A204.1 (cell line): ENCODE results near the gene PTPRM.

Experiments used
- FAIRE-seq: peaks from 2 replicates; lab custom pipeline; 2012; peaks lifted over from hg19 to GRCh38; lab: Jason Lieb, UNC

PTPRM gene

DNA sequence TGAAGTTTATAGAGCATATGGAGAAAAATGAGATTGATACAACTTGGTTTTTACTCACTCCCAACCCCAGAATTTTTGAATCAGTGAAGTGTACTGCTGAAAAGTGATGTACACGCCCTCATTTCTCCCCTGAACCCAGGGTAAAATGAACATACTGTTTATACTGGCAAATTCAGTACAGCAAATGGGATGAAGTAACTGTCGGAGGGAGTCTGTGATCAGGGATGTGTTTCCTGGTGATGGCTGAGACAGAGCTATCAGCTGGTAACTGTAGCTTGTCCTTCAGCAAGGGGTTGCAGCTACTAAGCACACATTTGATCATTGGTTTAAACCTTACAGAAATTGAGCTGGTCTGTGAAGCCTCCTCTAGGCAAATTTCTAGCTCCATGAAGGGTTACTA lies 191.6 kb downstream of the PTPRM start:
- no peak for FAIRE-seq

GRCh38 chr18:7760967-7761948 lies 194.1 kb downstream of the PTPRM start:
- no peak for FAIRE-seq

DNA sequence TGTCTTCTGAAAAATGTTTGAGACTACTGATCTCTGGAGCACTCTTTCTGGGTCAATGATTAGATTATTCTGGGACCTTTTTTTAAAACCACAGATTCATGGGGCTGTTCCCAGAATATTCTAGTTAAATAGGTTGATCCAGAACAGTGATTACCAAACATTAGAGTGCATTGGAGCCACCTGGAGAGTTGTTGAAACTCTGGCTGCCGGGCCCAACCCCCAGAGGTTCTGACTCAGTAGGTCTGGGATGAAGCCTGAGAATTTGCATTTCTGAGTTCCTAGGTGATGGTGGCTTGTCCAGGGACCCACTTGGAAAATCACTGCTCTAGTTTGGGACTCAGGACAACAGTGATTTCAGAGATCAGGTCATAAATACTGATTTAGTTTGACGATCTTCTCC lies 197.3 kb downstream of the PTPRM start:
- FAIRE-seq, result no peak

DNA sequence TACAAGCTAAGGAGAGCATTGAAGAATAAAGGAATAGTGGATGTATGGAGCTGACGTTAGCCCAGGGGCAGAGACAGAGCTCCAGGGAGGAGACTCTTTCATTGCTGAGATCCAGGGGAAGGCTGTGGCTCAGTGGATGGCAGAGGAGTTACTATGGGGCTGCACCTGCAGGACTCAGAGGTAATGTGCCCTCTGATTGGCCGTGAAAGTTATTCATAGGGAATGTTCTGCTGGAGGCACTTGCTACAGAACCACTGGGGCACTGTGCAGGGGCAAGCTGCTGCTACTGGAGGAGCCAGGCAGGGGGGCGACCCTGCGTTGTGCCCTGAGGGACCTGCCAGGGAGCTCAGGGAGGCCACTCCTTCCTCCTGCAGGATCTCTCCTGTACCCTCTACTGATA lies 199.2 kb downstream of the PTPRM start:
- no peak for FAIRE-seq

DNA sequence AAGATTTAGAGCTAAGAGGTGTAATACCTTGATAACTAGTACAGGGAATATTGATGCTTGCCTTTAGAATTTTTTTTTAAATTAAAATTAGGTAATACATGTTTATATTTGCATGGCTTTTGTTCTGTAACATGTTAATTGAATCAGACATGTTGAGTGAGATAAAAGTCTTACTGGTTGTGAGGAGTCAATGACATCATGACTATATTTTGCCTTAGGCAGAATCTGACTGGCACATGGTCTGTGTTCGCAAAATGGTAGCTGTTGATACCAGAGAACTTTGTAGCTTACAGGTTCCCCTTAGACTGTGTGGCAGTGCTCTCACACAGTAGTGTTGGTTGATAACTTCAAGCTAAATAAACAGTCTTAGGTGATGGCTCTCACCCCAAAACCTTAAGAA lies 199.7 kb downstream of the PTPRM start:
- FAIRE-seq, result no peak

DNA sequence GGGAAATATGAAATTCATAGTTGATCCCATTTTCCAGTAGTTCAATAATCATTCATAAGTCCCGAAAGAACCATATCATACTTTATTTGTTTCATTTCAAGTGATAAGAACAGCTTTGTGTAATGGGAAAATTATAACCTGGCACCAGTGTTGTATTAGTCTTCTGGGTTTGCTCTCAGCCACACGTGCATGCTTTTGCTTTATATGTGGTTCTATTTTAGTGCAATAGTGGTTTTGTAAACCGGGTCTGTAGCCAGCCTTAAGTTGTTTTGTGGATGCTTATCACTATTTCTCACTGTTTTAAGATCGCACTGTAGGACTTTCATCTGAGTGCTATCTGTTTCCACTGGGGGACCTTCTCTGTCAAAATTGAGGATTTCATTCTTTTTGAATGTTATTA lies 203.8 kb downstream of the PTPRM start:
- no peak for FAIRE-seq

DNA sequence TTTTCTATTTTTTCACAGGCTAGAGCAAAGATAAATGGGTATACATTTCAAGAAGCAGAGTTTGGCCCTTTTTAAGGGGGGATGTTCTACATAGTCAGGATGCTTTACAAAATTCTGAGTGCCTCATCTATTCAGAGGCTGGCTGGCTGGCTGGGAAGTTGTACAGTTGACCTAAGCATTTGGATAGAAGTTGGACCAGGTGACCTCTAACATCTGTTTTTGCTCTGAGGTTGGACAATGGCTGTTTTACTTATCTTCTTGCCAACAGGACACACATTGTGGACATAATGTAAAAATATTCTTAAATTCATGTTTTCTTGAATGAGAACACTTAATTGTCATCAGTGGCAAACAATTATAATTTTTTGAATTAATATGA lies 205.4 kb downstream of the PTPRM start:
- FAIRE-seq, result no peak

DNA sequence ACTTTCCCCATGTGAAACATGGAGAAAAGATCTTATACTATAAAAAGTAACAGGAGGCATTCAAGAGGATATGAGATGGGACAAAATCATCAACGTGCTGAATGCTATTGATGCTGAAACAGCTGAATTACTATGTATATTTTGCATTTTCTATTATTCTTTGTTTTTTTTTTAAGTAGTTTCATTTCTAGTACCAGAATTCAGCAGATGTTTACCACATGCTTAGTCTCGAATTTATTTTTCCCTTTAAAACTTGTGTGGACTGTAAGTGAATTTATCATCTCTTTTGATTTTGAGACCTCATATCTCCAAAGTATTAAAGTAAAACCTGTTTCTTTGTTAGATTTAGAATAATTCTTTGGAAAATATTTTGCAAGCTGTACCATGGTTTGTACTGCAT lies 205.8 kb downstream of the PTPRM start:
- no peak for FAIRE-seq

DNA sequence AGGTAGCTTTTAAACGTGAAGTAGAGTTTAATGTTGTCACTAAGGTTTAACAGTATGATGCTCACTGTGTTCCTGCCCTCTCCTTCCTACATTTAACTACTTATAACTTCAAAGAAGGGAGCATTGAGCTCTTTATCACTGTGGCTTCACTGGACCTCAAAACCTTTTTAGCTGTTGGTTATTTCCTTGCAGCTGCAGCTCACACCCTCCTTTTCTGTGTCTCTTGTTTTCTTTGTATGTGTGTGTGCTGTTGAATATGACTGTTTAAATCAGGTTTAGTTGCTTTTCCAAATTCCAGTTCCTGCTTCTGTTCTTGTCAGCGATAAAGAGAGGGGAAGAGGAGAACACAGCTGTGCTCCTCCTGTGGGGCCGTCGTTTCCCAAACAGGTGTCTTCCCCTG lies 208.0 kb downstream of the PTPRM start:
- FAIRE-seq, result no peak

GRCh38 chr18:7775843-7776242 lies 208.7 kb downstream of the PTPRM start:
- no peak for FAIRE-seq

GRCh38 chr18:7778181-7778580 lies 211.1 kb downstream of the PTPRM start:
- FAIRE-seq, result no peak

- FAIRE-seq, result no peak
Measured at GRCh38 chr18:7779211-7779610, 212.1 kb downstream of the PTPRM start.

GRCh38 chr18:7784171-7784570 lies 217.1 kb downstream of the PTPRM start:
- no peak for FAIRE-seq

- no peak for FAIRE-seq
Measured at GRCh38 chr18:7786569-7786968, 219.5 kb downstream of the PTPRM start.

GRCh38 chr18:7787339-7787738 lies 220.2 kb downstream of the PTPRM start:
- no peak for FAIRE-seq

- FAIRE-seq, result peak; percentile 57
Measured at GRCh38 chr18:7789856-7790552, 222.9 kb downstream of the PTPRM start.

DNA sequence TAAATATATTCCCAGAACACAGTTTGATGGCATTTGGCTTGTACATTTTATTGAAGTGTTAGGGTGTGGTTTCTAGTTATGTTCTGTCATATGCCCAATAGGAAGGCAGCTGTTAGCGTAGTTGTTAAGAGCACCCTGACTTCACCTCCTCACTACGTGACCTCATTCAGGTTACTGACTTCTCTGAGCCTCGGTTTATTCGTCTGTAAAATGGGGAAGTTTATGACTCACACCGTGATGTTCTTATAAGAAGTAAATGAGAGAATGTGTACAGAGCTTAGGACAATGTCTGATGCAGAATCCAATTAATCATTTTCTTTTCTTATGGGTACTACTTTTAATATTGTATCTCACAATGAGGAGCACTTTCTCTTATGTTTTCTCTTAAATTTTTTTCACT lies 226.0 kb downstream of the PTPRM start:
- FAIRE-seq, result no peak

DNA sequence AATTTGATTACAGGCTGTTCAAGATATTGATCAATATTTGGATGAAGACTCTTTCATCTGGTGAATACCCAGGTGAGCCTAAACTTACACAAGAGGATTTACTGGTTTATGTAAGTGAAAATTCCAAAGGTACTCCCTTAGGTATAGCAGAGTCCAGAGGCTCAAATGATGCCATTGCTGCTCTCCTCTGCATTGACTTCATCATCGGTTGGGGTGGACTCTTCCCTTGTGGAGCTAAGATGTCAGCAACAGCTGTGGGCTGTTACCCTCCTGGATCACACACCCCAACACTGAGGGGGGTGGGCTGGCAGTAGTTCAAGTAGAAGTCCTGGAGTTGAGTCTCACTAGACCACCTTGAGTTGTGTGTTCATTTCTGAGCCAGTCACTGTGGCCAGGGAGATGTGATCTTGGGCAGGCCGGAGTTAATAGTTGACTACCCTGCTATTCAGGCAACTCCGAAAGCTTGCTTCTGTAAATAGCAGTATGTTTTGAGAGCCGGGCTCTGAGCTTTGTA lies 236.9 kb downstream of the PTPRM start:
- FAIRE-seq, result no peak

GRCh38 chr18:7805096-7805495 lies 238.0 kb downstream of the PTPRM start:
- no peak for FAIRE-seq

DNA sequence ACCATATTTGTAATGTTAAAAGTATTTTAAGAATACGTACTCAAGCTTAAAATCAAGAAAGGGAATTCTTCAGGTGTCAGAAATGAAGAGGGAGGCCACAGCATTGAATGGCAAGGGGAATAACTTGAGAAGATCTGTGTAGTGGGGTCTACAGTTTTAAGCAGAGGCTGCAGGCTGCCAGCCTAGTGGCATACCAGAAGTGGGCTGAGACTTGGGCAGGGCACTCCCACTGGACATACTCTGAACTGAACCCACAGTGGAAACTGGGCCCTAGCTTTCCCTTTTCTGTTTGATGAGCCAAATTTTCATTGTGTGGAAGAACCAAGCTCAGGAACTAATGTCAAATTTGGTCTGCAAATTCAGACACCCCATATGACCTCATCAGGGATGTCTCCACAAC lies 238.8 kb downstream of the PTPRM start:
- no peak for FAIRE-seq

DNA sequence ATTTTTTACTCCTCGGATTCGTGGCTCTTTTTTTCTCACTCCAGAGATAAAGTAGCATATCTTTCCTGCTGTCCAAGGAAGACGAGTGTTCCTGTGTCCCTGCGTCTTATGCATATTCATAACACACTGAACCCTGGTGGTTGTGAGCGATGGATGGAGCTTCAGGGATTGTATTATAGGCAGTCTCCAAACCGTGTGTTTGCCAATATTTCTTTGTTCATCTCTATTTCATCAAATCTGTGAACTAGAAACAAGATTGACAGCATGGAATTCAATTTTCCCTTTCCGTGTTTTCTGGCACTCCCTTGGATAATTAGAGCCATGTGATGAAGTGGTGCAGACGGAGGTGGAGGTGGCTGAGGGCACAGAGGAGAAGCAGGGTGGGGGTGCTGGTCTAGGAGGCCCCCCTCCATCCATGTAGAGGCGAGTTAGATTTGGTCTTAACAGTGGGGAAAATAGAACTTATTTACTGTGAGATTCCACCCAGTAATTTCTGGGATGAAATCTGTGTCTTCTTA lies 240.9 kb downstream of the PTPRM start:
- no peak for FAIRE-seq

DNA sequence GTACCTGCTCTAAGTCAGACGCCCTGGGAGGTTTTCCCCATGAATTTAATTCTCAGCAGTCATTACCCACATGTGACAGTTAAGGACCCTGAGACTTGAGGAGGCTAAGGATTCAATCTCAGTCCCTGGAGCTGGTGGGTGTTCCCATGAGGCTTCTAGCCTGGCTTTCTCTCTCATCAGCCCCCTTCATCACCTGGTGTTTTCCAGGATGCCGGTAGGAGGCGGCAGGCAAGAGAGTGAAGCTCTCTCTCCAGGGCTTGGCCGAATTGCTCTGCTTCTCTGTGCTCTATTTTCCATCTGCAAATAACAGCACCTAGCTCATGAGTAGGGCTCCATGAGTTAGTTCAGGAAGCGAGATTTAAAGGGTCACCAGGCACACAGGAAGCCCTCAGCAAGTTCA lies 241.9 kb downstream of the PTPRM start:
- FAIRE-seq, result no peak

GRCh38 chr18:7809455-7809854 lies 242.3 kb downstream of the PTPRM start:
- FAIRE-seq, result no peak
